K562 (cell line): ENCODE results near the gene ING4. TPM values are rescaled to one million over a fixed set of nuclear protein-coding genes. Genes with fewer than 3 reads are reported as not detected.

Source experiments
- CCAR2 ChIP-seq: fragments of 200-400 bp; formaldehyde crosslinking; IDR thresholded peaks from 2 replicates; pipeline ENCODE4 v1.6.1; 2017; ENCODE audit warnings: mild to moderate bottlenecking, low read depth, low read length
- EGR1 ChIP-seq: fragments of 450-650 bp; conservative IDR thresholded peaks from 2 replicates; pipeline ENCODE4 v1.6.1; 2017; ENCODE audit warnings: mild to moderate bottlenecking
- HEY1 ChIP-seq: fragments of 250-450 bp; sonication (Bioruptor Pico); IDR thresholded peaks from 2 replicates; pipeline ENCODE4 v1.5.0; 2020; ENCODE audit warnings: mild to moderate bottlenecking, moderate library complexity, borderline replicate concordance
- HOXB6 ChIP-seq: fragments of 250-450 bp; sonication (Bioruptor Pico); IDR thresholded peaks from 2 replicates; pipeline ENCODE4 v1.5.1; 2022; ENCODE audit warnings: mild to moderate bottlenecking, borderline replicate concordance
- ZKSCAN3 ChIP-seq: fragments of 250-450 bp; sonication (Bioruptor Pico); IDR thresholded peaks from 2 replicates; pipeline ENCODE4 v1.4.0; 2020
- ZKSCAN8 ChIP-seq: fragments of 200-800 bp; sonication (Bioruptor generic); IDR thresholded peaks from 2 replicates; pipeline ENCODE4 v1.6.1; 2016; ENCODE audit warnings: missing genetic modification characterization, missing compliant biosample characterization
- ZNF134 ChIP-seq: fragments of 250-450 bp; sonication (Bioruptor Pico); conservative IDR thresholded peaks from 2 replicates; pipeline ENCODE4 v1.4.0; 2020
- polyA plus RNA-seq, 8 experiments: library from polyadenylated mRNA; depleted of rRNA in 4 of 8; stranded (reverse) in 5 of 8; unstranded in 3 of 8; fragments of >200 nt; fragmentation: Nextera tagmentation in 2 of 8; fragmentation: Illumina TruSeq in 1 of 8; extraction: Ambion mirVana in 2 of 8; extraction: Trizol in 1 of 8; gene quantifications; 2 replicates each; pipeline versions ENCODE4 v1.2.1 to v1.2.3, GENCODE V29; 2011 to 2014; ENCODE audit warnings: inconsistent platforms in 1 of 8, missing spikeins in 1 of 8
- total RNA-seq, 7 experiments: library from RNA; depleted of rRNA in 6 of 7; stranded (reverse); fragments of >200 nt in 6 of 7; fragmentation: Illumina TruSeq in 2 of 7; extraction: Trizol in 2 of 7; gene quantifications; 2 replicates each; pipeline versions ENCODE4 v1.2.1 to v1.2.3, GENCODE V29; 2011 to 2021; ENCODE audit warnings: low replicate concordance in 1 of 7
- TF ChIP-seq, protein P1 (sequence below): fragments of 450-650 bp; IDR thresholded peaks from 2 replicates; pipeline ENCODE4 v1.6.1; 2016; ENCODE audit warnings: low read depth
- TF ChIP-seq, protein P2 (sequence below): fragments of 200-800 bp; sonication (Bioruptor generic); IDR thresholded peaks from 2 replicates; pipeline ENCODE4 v1.6.1; 2016; ENCODE audit warnings: missing genetic modification characterization, missing compliant biosample characterization
- TF ChIP-seq, protein P3 (sequence below), 3 experiments: fragments of 200-800 bp in 1 of 3; sonication (Bioruptor generic) in 1 of 3; sonication (generic) in 1 of 3; formaldehyde crosslinking in 1 of 3; IDR thresholded peaks; 2 replicates each; pipeline versions ENCODE4 v1.6.1 to v1.8.0; 2016 to 2022; ENCODE audit warnings: mild to moderate bottlenecking in 2 of 3, missing compliant biosample characterization in 2 of 3, missing genetic modification characterization in 2 of 3, missing genetic modification reagents in 1 of 3
- TF ChIP-seq, protein P4 (sequence below): sonication (generic); formaldehyde crosslinking; IDR thresholded peaks from 2 replicates; pipeline ENCODE4 v1.8.0; 2022; ENCODE audit warnings: mild to moderate bottlenecking, low read depth, missing genetic modification reagents

The ING4 gene
- total and polyA plus RNA-seq, 9 of the 15 experiments (the other 6 are each of a cell fraction or from before 2014, with no cell fraction given): 6.6 to 30.2 (median 15.7) TPM

DNA sequence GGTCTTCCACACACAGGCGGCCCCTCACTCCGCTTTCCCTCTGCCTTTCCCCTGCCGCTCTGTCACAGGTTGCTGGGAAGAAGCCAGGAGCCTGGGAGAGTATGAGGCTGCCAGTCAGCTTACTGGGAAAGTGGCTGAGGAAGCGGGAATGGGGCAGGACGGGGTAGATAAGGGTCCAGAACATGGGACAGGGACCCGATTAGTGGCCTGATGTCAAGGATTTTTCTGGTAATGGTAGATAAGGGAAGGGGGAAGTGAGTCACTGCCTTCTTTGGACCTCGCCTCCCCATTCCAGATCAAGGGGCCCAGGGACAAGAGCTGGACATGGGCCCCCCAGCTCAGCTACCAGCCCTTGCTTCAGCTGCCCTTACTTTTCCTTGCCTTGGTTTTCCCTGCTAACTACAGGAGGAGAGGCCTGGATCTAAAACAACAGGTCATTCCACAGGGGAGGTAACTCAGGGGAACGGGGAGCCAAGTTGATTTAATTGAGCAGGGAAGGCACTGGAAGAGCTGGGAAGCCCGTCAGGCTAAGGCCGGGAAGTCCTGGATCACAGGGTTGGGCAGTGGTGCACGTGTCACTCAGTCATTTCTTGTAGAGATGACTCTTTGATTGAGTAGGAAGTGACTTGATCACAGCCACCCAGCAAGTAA, 23.6 kb downstream of the ING4 start (continued):
- TF ChIP-seq, protein P1, sequence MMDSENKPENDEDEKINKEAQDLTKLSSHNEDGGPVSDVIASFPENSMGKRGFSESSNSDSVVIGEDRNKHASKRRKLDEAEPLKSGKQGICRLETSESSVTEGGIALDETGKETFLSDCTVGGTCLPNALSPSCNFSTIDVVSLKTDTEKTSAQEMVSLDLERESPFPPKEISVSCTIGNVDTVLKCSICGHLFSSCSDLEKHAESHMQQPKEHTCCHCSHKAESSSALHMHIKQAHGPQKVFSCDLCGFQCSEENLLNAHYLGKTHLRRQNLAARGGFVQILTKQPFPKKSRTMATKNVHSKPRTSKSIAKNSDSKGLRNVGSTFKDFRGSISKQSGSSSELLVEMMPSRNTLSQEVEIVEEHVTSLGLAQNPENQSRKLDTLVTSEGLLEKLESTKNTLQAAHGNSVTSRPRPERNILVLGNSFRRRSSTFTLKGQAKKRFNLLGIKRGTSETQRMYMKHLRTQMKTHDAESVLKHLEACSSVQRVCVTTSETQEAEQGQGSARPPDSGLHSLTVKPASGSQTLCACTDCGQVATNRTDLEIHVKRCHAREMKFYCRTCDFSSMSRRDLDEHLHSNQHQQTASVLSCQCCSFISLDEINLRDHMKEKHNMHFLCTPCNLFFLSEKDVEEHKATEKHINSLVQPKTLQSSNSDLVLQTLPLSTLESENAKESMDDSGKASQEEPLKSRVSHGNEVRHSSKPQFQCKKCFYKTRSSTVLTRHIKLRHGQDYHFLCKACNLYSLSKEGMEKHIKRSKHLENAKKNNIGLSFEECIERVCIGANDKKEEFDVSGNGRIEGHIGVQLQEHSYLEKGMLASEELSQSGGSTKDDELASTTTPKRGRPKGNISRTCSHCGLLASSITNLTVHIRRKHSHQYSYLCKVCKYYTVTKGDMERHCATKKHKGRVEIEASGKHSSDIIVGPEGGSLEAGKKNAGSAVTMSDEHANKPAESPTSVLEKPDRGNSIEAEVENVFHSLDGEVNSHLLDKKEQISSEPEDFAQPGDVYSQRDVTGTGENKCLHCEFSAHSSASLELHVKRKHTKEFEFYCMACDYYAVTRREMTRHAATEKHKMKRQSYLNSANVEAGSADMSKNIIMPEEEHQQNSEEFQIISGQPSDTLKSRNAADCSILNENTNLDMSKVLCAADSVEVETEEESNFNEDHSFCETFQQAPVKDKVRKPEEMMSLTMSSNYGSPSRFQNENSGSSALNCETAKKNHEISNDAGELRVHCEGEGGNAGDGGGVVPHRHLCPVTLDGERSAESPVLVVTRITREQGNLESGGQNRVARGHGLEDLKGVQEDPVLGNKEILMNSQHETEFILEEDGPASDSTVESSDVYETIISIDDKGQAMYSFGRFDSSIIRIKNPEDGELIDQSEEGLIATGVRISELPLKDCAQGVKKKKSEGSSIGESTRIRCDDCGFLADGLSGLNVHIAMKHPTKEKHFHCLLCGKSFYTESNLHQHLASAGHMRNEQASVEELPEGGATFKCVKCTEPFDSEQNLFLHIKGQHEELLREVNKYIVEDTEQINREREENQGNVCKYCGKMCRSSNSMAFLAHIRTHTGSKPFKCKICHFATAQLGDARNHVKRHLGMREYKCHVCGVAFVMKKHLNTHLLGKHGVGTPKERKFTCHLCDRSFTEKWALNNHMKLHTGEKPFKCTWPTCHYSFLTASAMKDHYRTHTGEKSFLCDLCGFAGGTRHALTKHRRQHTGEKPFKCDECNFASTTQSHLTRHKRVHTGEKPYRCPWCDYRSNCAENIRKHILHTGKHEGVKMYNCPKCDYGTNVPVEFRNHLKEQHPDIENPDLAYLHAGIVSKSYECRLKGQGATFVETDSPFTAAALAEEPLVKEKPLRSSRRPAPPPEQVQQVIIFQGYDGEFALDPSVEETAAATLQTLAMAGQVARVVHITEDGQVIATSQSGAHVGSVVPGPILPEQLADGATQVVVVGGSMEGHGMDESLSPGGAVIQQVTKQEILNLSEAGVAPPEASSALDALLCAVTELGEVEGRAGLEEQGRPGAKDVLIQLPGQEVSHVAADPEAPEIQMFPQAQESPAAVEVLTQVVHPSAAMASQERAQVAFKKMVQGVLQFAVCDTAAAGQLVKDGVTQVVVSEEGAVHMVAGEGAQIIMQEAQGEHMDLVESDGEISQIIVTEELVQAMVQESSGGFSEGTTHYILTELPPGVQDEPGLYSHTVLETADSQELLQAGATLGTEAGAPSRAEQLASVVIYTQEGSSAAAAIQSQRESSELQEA: no peak
- TF ChIP-seq ZKSCAN8 (CRISPR knock-in tag) (no peak), CCAR2 (no peak), EGR1 (peak; percentile 27; the same call in 1 of the 2 replicates), HOXB6 (no peak), HEY1 (CRISPR knock-in tag) (no peak), ZNF134 (CRISPR knock-in tag) (no peak), ZKSCAN3 (no peak)
- TF ChIP-seq, protein P2, sequence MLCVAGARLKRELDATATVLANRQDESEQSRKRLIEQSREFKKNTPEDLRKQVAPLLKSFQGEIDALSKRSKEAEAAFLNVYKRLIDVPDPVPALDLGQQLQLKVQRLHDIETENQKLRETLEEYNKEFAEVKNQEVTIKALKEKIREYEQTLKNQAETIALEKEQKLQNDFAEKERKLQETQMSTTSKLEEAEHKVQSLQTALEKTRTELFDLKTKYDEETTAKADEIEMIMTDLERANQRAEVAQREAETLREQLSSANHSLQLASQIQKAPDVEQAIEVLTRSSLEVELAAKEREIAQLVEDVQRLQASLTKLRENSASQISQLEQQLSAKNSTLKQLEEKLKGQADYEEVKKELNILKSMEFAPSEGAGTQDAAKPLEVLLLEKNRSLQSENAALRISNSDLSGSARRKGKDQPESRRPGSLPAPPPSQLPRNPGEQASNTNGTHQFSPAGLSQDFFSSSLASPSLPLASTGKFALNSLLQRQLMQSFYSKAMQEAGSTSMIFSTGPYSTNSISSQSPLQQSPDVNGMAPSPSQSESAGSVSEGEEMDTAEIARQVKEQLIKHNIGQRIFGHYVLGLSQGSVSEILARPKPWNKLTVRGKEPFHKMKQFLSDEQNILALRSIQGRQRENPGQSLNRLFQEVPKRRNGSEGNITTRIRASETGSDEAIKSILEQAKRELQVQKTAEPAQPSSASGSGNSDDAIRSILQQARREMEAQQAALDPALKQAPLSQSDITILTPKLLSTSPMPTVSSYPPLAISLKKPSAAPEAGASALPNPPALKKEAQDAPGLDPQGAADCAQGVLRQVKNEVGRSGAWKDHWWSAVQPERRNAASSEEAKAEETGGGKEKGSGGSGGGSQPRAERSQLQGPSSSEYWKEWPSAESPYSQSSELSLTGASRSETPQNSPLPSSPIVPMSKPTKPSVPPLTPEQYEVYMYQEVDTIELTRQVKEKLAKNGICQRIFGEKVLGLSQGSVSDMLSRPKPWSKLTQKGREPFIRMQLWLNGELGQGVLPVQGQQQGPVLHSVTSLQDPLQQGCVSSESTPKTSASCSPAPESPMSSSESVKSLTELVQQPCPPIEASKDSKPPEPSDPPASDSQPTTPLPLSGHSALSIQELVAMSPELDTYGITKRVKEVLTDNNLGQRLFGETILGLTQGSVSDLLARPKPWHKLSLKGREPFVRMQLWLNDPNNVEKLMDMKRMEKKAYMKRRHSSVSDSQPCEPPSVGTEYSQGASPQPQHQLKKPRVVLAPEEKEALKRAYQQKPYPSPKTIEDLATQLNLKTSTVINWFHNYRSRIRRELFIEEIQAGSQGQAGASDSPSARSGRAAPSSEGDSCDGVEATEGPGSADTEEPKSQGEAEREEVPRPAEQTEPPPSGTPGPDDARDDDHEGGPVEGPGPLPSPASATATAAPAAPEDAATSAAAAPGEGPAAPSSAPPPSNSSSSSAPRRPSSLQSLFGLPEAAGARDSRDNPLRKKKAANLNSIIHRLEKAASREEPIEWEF (CRISPR knock-in tag): no peak
- TF ChIP-seq, protein P3, sequence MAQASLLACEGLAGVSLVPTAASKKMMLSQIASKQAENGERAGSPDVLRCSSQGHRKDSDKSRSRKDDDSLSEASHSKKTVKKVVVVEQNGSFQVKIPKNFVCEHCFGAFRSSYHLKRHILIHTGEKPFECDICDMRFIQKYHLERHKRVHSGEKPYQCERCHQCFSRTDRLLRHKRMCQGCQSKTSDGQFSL (CRISPR knock-in tag; IDR thresholded peaks at IDR 0.05): no peak
- TF ChIP-seq, protein P3 (tag; IDR thresholded peaks at IDR 0.05): no peak
- TF ChIP-seq, protein P4, sequence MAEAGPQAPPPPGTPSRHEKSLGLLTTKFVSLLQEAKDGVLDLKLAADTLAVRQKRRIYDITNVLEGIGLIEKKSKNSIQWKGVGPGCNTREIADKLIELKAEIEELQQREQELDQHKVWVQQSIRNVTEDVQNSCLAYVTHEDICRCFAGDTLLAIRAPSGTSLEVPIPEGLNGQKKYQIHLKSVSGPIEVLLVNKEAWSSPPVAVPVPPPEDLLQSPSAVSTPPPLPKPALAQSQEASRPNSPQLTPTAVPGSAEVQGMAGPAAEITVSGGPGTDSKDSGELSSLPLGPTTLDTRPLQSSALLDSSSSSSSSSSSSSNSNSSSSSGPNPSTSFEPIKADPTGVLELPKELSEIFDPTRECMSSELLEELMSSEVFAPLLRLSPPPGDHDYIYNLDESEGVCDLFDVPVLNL (CRISPR knock-in tag): no peak
